Fibroblast of lung (primary cell): Measurements from ENCODE around the gene EML2. TPM values are rescaled to one million over a fixed set of nuclear protein-coding genes. Genes with fewer than 3 reads are reported as not detected.
A peak's percentile ranks its signal among the peaks of the same experiment; 100 is the strongest.

Source experiments
- DNase-seq, 2 donors: peaks; one replicate each; pipeline versions ENCODE4 v3.0.0 to v3.0.0-alpha.2; 2010; ENCODE audit warnings: low read depth in 2 of 2
- H2AFZ ChIP-seq: 2 replicates; pipeline ENCODE4 v1.5.1; 2012; ENCODE audit warnings: low read length, control low read depth, inconsistent platforms
- H3K27ac ChIP-seq: 2 replicates; pipeline ENCODE4 v1.5.1; 2011; ENCODE audit warnings: low read length, control low read depth; ENCODE audit not compliant: insufficient read depth
- H3K27me3 ChIP-seq: 2 replicates; pipeline ENCODE4 v1.5.1; 2011; ENCODE audit warnings: mild to moderate bottlenecking, low read length; ENCODE audit not compliant: control insufficient read depth, insufficient read depth
- H3K36me3 ChIP-seq: 2 replicates; pipeline ENCODE4 v1.5.1; 2011; ENCODE audit warnings: low read length; ENCODE audit not compliant: control insufficient read depth, insufficient read depth
- H3K4me1 ChIP-seq: 2 replicates; pipeline ENCODE4 v1.5.1; 2011; ENCODE audit warnings: low read length; ENCODE audit not compliant: control insufficient read depth, insufficient read depth; ENCODE audit errors: extremely low read depth
- H3K4me2 ChIP-seq: 2 replicates; pipeline ENCODE4 v1.5.1; 2011; ENCODE audit warnings: low read length, control low read depth; ENCODE audit not compliant: insufficient read depth; ENCODE audit errors: extremely low read depth
- H3K4me3 ChIP-seq, 4 experiments: fragments of 200-600 bp in 1 of 4; sonication (generic) in 1 of 4; replicated peaks in 1 of 4; 2 replicates each; pipeline ENCODE4 v1.5.1; 2011 to 2016; ENCODE audit warnings: low read length in 4 of 4, low read depth in 3 of 4, mild to moderate bottlenecking in 3 of 4, control low read depth in 2 of 4, inconsistent platforms in 1 of 4, mixed read lengths in 1 of 4; ENCODE audit not compliant: insufficient read depth in 1 of 4; ENCODE audit errors: control extremely low read depth in 1 of 4
- H3K79me2 ChIP-seq: 2 replicates; pipeline ENCODE4 v1.5.1; 2012; ENCODE audit warnings: mild to moderate bottlenecking, low read length, inconsistent platforms; ENCODE audit not compliant: control insufficient read depth, insufficient read depth
- H3K9ac ChIP-seq: 2 replicates; pipeline ENCODE4 v1.5.1; 2011; ENCODE audit warnings: mild to moderate bottlenecking, low read length, control low read depth; ENCODE audit not compliant: insufficient read depth
- H3K9me3 ChIP-seq: 2 replicates; pipeline ENCODE4 v1.5.1; 2012; ENCODE audit warnings: low read depth, low read length; ENCODE audit not compliant: control insufficient read depth, insufficient read depth
- H4K20me1 ChIP-seq: 2 replicates; pipeline ENCODE4 v1.5.1; 2011; ENCODE audit warnings: low read length; ENCODE audit not compliant: control insufficient read depth, insufficient read depth; ENCODE audit errors: extremely low read depth
- EZH2 ChIP-seq: IDR thresholded peaks from 2 replicates; pipeline ENCODE4 v1.5.1; 2012; ENCODE audit warnings: low read length, control low read depth, mild to moderate bottlenecking; ENCODE audit errors: missing control alignments
- polyA plus RNA-seq, 2 donors: library from polyadenylated mRNA; depleted of rRNA in 1 of 2; stranded (reverse) in 1 of 2; unstranded in 1 of 2; fragments of >200 nt; gene quantifications; 2 replicates each; pipeline ENCODE4 v1.2.1, GENCODE V29; 2011 to 2012; ENCODE audit warnings: missing spikeins in 1 of 2
- total RNA-seq: library from RNA; depleted of rRNA; stranded (reverse); fragments of >200 nt; gene quantifications from 2 replicates; pipeline ENCODE4 v1.2.1, GENCODE V29; 2014
- TF ChIP-seq, protein P1 (sequence below), 2 donors: IDR thresholded peaks in 1 of 2; conservative IDR thresholded peaks in 1 of 2; 1 replicate in 1 of 2; 2 replicates in 1 of 2; pipeline ENCODE4 v1.5.1; 2011 to 2012; ENCODE audit warnings: low read length in 2 of 2, control low read depth in 1 of 2, inconsistent platforms in 1 of 2, low read depth in 1 of 2, mild to moderate bottlenecking in 1 of 2

Gene EML2
- total and polyA plus RNA-seq, 2 donors (not counting 1 experiment from before 2014, with no cell fraction given): 11.2 to 69.9 TPM

DNA sequence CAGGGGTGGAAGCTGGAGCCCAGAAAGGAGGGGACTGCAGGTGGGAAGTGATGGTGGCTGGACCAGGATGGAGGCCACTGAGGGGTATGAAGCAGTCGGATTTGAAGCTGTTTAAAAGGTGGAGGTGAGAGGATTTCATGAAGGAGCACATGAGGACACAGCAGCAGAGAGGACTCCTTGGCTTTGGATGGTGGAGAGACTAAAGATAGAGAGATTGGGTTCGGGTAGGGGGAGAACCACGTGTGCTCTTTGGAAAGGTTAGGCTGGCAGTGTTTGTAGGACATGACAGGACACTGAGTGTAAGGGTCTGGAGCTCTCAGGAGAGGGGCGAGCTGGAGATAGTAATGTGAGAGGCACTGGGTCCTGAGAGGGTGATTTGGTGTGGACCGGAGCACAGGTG is 43.7 kb upstream of the EML2 start:
- Histone ChIP-seq H3K4me3 (no peak overlapping the region), H3K9me3 (no peaks in the 10 kb centered on the region), H3K4me1 (peaks cover under 1% of the 10 kb centered on the region), H3K4me2 (no peak overlapping the region), H3K79me2 (no peaks in the 10 kb centered on the region), H3K9ac (no peak overlapping the region), H3K36me3 (peaks cover 7% of the 10 kb centered on the region), H3K27ac (no peak overlapping the region), H4K20me1 (no peaks in the 10 kb centered on the region), H2AFZ (no peak overlapping the region), H3K27me3 (peaks cover 3% of the 10 kb centered on the region)
- TF ChIP-seq, protein P1, sequence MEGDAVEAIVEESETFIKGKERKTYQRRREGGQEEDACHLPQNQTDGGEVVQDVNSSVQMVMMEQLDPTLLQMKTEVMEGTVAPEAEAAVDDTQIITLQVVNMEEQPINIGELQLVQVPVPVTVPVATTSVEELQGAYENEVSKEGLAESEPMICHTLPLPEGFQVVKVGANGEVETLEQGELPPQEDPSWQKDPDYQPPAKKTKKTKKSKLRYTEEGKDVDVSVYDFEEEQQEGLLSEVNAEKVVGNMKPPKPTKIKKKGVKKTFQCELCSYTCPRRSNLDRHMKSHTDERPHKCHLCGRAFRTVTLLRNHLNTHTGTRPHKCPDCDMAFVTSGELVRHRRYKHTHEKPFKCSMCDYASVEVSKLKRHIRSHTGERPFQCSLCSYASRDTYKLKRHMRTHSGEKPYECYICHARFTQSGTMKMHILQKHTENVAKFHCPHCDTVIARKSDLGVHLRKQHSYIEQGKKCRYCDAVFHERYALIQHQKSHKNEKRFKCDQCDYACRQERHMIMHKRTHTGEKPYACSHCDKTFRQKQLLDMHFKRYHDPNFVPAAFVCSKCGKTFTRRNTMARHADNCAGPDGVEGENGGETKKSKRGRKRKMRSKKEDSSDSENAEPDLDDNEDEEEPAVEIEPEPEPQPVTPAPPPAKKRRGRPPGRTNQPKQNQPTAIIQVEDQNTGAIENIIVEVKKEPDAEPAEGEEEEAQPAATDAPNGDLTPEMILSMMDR (conservative IDR thresholded peaks at IDR 0.05 in 1 of 2, IDR thresholded peaks at IDR 0.05 in 1 of 2; ENCODE audit: low read depth in 1 of 2, low read length in 2 of 2): no peak
- TF ChIP-seq EZH2: no peak
- no peak for DNase-seq

GRCh38 chr19:45682117-45682516 is 42.9 kb upstream of the EML2 start:
- Histone ChIP-seq H3K27ac (no peak overlapping the region), H4K20me1 (no peaks in the 10 kb centered on the region), H2AFZ (no peak overlapping the region), H3K4me3 (no peak overlapping the region), H3K9ac (no peak overlapping the region), H3K36me3 (no peaks in the 10 kb centered on the region), H3K4me1 (peaks cover 4% of the 10 kb centered on the region), H3K4me2 (no peak overlapping the region), H3K27me3 (peaks cover 5% of the 10 kb centered on the region), H3K9me3 (no peaks in the 10 kb centered on the region), H3K79me2 (no peaks in the 10 kb centered on the region)
- DNase-seq: no peak
- no peak for TF ChIP-seq EZH2
- TF ChIP-seq, protein P1 (conservative IDR thresholded peaks at IDR 0.05 in 1 of 2, IDR thresholded peaks at IDR 0.05 in 1 of 2; ENCODE audit: low read depth in 1 of 2, low read length in 2 of 2): no peak

DNA sequence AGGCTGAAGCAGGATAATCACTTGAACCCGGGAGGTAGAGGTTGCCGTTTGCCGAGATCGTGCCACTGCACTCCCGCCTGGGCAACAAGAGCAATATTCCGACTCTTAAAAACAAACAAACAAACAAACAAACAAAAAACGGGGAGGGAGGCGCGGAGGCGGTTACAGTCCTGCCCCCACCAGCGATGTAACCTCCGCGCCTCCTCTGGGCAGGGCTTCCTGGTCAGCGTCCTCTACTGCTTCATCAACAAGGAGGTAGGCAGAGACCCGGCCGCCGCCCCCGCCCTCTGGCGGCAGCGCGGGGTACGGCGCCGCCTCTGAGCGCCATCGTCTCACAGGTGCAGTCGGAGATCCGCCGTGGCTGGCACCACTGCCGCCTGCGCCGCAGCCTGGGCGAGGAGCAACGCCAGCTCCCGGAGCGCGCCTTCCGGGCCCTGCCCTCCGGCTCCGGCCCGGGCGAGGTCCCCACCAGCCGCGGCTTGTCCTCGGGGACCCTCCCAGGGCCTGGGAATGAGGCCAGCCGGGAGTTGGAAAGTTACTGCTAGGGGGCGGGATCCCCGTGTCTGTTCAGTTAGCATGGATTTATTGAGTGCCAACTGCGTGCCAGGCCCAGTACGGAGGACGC is 42.3 kb upstream of the EML2 start:
- H3K27me3 ChIP-seq: peaks cover 11% of the 10 kb centered on the region
- H3K4me1 ChIP-seq: peaks cover 4% of the 10 kb centered on the region
- H3K9me3 ChIP-seq: no peaks in the 10 kb centered on the region
- peak overlapping the region; percentile 62 for H3K4me2 ChIP-seq
- no peaks in the 10 kb centered on the region for H3K36me3 ChIP-seq
- no peaks in the 10 kb centered on the region for H4K20me1 ChIP-seq
- H3K4me3 ChIP-seq: peak overlapping the region in 3 of 4 experiments; percentile 31 to 50 (median 31)
- peak overlapping the region; percentile 23 for H2AFZ ChIP-seq
- no peak overlapping the region for H3K9ac ChIP-seq
- no peak overlapping the region for H3K27ac ChIP-seq
- no peaks in the 10 kb centered on the region for H3K79me2 ChIP-seq
- TF ChIP-seq, protein P1 (conservative IDR thresholded peaks at IDR 0.05 in 1 of 2, IDR thresholded peaks at IDR 0.05 in 1 of 2; ENCODE audit: low read depth in 1 of 2, low read length in 2 of 2): peak; percentile 70 to 87
- no peak for TF ChIP-seq EZH2
- DNase-seq: peak; percentile 62 to 69
